ENCODE results near the gene GCNT1. TPM values are rescaled to one million over a fixed set of nuclear protein-coding genes. Genes with fewer than 3 reads are reported as not detected.

GCNT1 gene
- total RNA-seq, result 0.44 and 2.9 TPM in 2 replicates

DNA sequence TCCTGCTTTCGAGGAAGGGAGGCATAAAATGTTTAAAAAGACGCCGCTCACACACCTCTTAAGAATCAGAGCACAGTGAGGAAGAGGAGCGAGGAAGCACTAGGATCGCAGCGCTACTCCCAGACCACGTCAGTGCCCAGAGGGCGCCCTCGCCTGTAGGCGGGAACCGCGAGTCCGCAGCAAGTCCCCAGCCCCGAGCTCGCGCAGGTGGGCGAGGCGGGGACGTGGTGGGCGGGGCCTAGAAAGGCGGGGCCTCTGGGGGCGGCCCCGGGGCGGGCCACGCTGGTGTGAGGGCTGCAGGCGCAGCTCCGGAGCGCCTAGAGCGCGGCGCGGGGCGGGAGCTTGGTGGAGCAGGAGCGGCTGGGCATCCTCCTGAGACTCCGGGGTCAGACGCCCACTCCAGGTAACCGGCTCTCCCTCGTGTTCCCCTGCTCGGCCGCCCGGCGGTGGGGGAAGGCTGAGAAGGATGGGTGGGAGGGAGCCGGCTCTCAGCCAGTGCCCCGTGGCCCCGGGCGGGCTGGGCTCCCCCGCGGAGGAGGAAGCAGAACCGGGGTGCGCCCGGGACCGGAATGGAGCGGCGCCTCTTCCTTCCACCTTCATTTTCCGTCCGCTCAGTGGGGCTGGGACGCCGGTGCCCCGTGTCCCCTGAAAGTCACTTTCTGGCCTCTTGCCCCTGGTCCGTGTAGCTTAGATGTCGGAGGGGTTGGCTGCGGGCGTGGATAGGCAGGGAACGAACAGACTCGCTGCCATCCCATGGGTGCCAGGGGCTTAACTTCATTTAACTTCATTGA is at the start of gene GCNT1:
TSS of gene GCNT1 (plus strand) at position 280 of the 791 bp plus-strand sequence. CDS start 43,200 bp downstream, outside the sequence.

Other genes with a start within 250 kb of the GCNT1 start
- gene RFK, start 64.8 kb upstream of the GCNT1 start, total RNA-seq, result 16.9 and 29.5 TPM in 2 replicates

Data from placental pericyte (primary cell).